Bronchial smooth muscle cell (primary cell): ENCODE data around the gene ANXA5. TPM values are rescaled to one million over a fixed set of nuclear protein-coding genes. Genes with fewer than 3 reads are reported as not detected.

ENCODE experiments used
- total RNA-seq: library from RNA; depleted of rRNA; stranded (reverse); fragments of >200 nt; gene quantifications from 2 replicates; pipeline ENCODE4 v1.2.1, GENCODE V29; 2014

Gene ANXA5
- 772 and 851 TPM in 2 replicates for total RNA-seq

GRCh38 chr4:121696581-121697461 lies at the start of gene ANXA5:
ANXA5 (minus strand) TSS chr4:121696980; CDS start chr4:121696589, 391 bp downstream.

Other genes starting within 250 kb of the ANXA5 start
- 5.1 and 14.8 TPM in 2 replicates for gene SMIM43, start 68.2 kb upstream of the ANXA5 start, total RNA-seq
- gene EXOSC9, start 104.3 kb upstream of the ANXA5 start, total RNA-seq, result 21.6 and 28.2 TPM in 2 replicates
- 0.94 and 6.9 TPM in 2 replicates for gene CCNA2, start 126.9 kb upstream of the ANXA5 start, total RNA-seq
- 13.4 and 19.9 TPM in 2 replicates for gene BBS7, start 173.5 kb upstream of the ANXA5 start, total RNA-seq